K562 treated with DMSO at 1 percent for 12 hours (cell line): Measurements from ENCODE around the gene ZNF223. TPM values are rescaled to one million over a fixed set of nuclear protein-coding genes. Genes with fewer than 3 reads are reported as not detected.

Experiments
- total RNA-seq: library from RNA; unstranded; fragments of 300-600 nt; gene quantifications from 2 replicates; pipeline ENCODE4 v1.2.3, GENCODE V29; 2022; ENCODE audit not compliant: insufficient read depth

The ZNF223 gene
- 1.2 and 2.3 TPM in 2 replicates for total RNA-seq

DNA sequence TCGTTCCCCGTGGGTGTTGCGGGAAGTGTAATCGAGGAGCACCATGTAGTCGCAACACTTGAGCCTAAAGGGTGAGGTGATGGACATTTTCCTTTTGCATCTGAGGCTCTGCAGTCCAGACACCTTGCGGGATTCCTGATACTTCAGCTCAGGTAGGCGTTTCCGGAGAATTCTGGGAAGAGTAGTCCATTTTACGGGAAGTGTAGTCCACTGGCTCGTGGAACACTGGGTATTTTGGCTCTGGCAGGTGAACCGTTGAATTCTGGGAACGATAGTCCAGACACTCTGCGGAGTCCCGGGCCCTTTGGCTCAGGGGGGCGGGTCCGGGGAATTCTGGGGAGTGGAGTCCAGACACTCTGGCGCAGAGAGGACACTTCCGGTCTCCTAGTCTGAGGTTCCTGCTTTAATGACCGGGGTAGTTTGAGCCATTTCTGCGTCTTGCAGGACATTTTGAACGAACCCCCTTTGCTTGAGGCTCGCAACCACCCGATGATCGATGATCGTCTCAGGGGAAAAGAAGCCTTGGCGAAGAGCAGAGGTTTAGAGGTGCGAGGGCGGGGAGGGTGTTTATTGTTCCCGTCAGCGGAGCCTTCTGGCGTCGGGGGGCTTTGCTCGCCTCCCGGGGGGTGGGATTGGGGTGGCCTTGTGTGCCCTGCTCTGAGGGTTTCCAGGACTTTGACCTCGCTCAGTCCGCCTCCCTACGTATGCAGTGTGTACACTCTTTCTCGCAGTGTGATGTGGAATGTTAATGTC is at the start of gene ZNF223:
Gene ZNF223 (plus strand): TSS at position 387 of the 753 bp plus-strand sequence. CDS start 3,141 bp downstream, outside the sequence.

DNA sequence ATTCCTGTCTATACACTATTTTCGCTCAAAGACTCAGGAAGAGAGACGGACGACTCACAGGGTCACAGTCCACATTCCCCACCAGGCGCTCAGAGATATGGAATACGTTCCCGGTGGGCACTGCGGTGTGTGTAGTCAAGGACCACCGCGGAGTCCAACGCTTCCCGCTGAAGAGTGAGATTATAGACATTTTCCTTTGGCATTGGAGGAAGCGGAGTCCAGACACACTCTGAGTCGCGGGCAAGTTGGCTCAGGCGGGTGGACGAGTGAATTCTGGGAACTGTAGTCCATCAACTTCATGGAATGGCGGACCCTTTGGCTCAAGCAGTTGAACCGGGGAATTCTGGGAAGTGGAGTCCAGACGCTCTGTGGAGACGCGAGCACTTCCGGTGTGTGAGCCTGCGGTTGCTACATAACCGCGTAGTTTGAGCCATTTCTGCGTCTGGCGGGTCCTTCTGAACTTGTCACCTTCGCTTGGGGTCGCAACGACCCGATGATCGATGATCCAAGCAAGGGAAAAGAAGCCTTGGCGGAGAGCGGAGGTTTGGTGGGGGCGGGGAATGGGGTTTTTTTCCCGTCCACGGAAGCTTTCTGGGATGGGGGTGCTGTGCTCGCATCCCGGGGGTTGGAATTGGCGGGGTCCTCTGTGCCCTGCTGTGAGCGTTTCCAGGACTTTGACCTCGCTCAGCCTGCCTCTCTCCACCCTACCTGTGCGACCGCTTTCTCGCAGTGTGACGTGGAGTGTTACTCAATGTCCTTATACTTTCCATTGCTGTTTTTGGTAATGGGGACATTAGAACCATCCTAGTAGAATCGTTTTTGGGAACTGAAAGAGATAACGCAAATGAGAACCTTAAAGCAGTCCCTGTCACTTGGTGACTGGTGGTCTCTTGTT is 49.0 kb upstream of the ZNF223 start, which contains the start of gene ZNF230:
Gene ZNF230 (plus strand): TSS at position 392 of the 895 bp plus-strand sequence. CDS start 4,122 bp downstream, outside the sequence.

DNA sequence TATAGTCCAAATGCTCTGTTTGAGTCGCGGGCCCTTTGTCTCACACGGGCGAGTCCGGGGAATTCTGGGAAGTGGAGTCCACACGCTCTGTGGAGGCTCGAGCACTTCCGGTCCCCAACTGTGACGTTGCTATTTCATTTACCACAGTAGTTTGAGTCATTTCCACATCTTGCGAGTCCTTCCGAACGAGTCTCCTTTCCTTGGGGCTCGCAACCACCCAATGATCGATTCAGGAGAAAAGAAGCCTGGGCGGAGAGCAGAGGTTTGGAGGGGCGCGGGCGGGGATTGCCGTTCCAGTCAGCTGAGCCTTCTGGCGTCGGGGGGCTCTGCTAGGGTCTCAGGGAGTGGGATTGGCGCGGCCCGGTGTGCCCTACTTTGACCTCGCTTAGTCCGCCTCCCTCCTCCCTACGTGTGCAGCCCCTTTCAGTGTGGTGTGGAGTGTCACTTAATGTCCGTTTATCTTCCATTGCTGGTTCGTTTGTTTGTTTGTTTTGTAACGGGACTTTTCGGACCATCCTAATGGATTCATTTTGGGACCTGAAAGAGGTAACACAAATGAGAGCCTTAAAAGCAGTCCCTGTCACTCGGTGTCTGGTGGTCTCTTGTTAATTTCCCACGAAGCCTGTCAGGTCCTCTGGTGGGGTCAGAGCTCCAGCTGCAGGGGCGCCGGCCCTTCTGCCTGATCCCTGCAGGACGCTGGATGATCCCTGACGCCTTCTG is 26.5 kb upstream of the ZNF223 start, which contains the start of gene ZNF222:
Gene ZNF222 (plus strand): TSS at position 163 of the 720 bp plus-strand sequence. CDS start 58 bp downstream, at position 221.

DNA sequence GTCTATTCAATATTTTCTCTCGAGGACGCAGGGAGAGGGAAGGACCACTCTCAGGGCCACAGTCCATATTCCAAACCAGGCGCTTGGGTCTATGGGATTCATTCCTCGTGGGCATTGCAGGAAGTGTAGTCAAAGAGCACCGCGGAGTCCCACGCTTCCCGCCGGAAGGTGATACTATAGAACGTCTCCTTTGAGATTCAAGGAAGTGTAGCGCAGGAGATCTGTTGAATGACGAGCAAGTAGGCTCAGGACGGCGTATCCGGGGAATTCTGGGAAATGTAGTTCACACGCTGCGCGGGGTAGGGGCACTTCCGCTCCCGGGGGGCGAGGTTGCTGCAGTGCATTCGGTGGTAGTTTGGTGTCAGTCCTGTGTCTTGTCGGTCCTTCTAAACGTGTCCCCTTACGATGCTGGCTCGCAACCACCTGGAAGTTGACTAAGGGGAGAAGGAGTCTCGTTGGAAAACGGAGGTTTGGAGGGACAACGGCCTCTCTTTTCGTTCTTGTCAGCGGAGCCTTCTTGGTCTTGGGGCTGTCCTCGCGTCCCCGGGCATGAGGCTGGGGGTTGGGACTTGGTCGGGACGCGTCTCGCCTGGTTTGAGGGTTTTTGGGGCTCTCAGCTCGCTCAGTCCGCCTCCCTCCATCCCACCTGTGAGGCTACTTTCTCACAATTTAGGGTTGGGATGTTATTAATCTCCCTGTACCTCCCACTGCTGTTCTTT is 20.1 kb downstream of the ZNF223 start, which contains the start of gene ZNF284:
Gene ZNF284 (plus strand): TSS at position 336 of the 719 bp plus-strand sequence. CDS start 4,231 bp downstream, outside the sequence.

DNA sequence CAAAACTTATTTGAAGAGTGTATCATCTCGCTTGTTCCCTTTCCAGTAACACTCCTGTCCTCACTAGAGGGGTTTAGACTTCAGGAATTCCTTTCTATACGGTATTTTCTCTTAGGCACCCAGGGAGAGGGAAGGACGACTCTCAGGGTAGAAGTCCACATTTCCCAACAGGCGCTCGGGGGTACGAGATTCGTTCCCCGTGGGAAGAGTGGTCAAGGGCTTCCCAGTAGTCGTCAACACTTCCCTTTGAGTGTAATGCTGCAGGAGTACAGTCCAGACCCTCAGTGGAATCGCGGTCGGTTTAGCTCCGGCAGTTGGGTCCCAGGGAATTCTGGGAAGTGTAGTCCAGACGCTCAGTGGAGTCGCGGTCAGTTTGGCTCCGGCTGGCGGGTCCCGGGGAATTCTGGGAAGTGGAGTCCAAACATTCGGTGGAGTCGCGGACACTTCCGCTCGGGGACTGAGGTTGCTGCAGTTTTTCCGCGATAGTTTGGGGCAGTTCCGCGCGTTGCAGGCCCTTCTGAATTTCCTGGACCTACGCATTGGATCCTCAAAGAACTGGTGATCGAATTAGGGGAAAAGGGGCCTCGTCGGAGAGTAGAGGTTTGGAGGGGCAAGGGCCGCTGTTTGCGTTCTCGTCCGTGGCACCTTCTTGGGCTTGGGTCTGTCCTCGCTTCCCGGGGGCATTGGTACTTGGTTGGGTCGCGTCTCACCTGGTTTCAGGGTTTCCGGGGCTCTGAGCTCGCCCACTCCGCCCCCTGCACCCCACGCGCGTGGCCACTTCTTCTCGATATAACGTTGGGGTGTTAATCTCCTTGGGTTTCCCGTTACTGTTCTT is 42.3 kb downstream of the ZNF223 start, which contains the start of gene ZNF224:
Gene ZNF224 (plus strand): TSS at position 431 of the 835 bp plus-strand sequence. CDS start 3,513 bp downstream, outside the sequence.

DNA sequence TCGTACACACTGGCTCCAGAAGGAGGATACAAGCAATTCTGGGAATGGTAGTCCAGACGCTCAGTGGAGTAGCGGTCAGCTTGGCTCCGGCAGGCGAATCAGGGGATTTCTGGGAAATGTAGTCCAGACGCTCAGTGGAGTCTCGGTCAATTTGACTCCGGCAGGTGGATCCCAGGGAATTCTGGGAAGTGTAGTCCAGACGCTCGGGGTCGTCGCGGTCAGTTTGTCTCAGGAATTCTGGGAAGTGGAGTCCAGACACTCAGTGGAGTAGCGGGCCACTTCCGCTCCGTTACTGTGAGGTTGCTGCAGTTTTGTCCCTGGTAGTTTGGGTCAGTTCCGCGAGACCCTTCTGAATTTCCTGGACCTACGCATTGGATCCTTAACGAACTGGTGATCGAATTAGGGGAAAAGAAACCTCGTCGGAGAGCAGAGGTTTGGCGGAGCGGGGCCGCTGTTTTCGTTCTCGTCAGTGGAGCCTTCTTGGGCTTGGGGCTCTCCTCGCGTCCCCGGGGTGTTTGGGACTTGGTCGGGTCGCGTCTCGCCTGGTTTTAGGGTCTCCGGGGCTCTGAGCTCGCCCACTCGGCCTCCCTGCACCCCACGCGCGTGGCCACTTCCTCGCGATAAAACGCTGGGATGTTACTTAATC is 61.4 kb downstream of the ZNF223 start, which contains the start of gene ZNF225:
Gene ZNF225 (plus strand): TSS at position 262 of the 646 bp plus-strand sequence. CDS start 2,429 bp downstream, outside the sequence.

Other genes starting within 250 kb of the ZNF223 start
- gene LYPD5, start 249.6 kb upstream of the ZNF223 start, total RNA-seq: 1.4 TPM in 1 of 2 replicates, not detected in the other
- gene ZNF283, start 224.7 kb upstream of the ZNF223 start, total RNA-seq: 1.5 and 5.6 TPM in 2 replicates
- 1.1 and 1.2 TPM in 2 replicates for gene ZNF404, start 168.1 kb upstream of the ZNF223 start, total RNA-seq
- gene ZNF45, start 116.8 kb upstream of the ZNF223 start, total RNA-seq: 1.6 and 7.4 TPM in 2 replicates
- gene ZNF221, start 100.8 kb upstream of the ZNF223 start, total RNA-seq: 0.60 TPM in 1 of 2 replicates, not detected in the other
- not detected in 2 replicates for gene ZNF155, start 67.8 kb upstream of the ZNF223 start, total RNA-seq
- gene ZNF230, start 49.1 kb upstream of the ZNF223 start, total RNA-seq: 0.56 and 2.2 TPM in 2 replicates
- gene ZNF222, start 26.7 kb upstream of the ZNF223 start, total RNA-seq: 2.0 and 4.9 TPM in 2 replicates
- 0.31 TPM in 1 of 2 replicates, not detected in the other for gene ZNF284, start 20.1 kb downstream of the ZNF223 start, total RNA-seq
- 5.7 and 7.4 TPM in 2 replicates for gene ZNF224, start 42.3 kb downstream of the ZNF223 start, total RNA-seq
- 0.86 and 1.3 TPM in 2 replicates for gene ZNF225, start 61.4 kb downstream of the ZNF223 start, total RNA-seq
- gene ZNF234, start 89.5 kb downstream of the ZNF223 start, total RNA-seq: 0.16 and 1.4 TPM in 2 replicates
- gene ZNF226, start 113.1 kb downstream of the ZNF223 start, total RNA-seq: 8.9 and 15.3 TPM in 2 replicates
- 2.8 and 13.8 TPM in 2 replicates for gene ZNF227, start 160.5 kb downstream of the ZNF223 start, total RNA-seq
- 0.53 TPM in 1 of 2 replicates, not detected in the other for gene ZNF233, start 207.8 kb downstream of the ZNF223 start, total RNA-seq